ENCODE measurements around the gene CEACAM1.
"Not testable (repeated sequence)": the region's sequence is repeated elsewhere in the genome, so short reads cannot be mapped to it uniquely, and the experiment has no call there.

DNA sequence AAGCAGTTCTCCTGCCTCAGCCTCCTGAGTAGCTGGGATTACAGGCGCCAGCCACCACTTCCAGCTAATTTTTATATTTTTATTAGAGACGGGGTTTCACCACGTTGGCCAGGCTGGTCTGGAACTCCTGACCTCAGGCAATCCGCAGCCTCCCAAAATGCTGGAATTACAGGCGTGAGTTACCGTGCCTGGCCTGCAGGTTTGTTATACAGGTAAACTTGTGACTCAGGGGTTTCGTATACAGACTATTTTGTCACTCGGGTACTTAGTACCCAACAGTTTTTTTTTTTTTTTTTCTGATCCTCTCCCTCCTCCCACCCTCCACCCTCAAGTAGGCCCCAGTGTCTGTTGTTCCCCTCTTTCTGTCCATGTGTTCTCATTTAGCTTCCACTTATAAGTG, 67.0 kb downstream of the CEACAM1 start:
- TF ChIP-seq, protein P1, sequence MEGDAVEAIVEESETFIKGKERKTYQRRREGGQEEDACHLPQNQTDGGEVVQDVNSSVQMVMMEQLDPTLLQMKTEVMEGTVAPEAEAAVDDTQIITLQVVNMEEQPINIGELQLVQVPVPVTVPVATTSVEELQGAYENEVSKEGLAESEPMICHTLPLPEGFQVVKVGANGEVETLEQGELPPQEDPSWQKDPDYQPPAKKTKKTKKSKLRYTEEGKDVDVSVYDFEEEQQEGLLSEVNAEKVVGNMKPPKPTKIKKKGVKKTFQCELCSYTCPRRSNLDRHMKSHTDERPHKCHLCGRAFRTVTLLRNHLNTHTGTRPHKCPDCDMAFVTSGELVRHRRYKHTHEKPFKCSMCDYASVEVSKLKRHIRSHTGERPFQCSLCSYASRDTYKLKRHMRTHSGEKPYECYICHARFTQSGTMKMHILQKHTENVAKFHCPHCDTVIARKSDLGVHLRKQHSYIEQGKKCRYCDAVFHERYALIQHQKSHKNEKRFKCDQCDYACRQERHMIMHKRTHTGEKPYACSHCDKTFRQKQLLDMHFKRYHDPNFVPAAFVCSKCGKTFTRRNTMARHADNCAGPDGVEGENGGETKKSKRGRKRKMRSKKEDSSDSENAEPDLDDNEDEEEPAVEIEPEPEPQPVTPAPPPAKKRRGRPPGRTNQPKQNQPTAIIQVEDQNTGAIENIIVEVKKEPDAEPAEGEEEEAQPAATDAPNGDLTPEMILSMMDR (conservative IDR thresholded peaks at IDR 0.05; ENCODE audit: low read length) = not testable (repeated sequence)
- TF ChIP-seq EZH2phosphoT487 (IDR thresholded peaks at IDR 0.05; ENCODE audit: borderline replicate concordance) = not testable (repeated sequence)
